Erythroblast (primary cell): ENCODE data around the gene WRAP73.

Source experiments
- DNase-seq, 2 experiments: peaks; one replicate each; lab custom pipeline; 2025; lab: John Stamatoyannopoulos, UW
- GATA1 ChIP-seq: IDR thresholded peaks from 2 replicates; pipeline ENCODE4 v1.6.1; 2011; ENCODE audit warnings: low read depth, mild to moderate bottlenecking, control low read depth, low read length, moderate library complexity
- POLR2A ChIP-seq: IDR thresholded peaks from 2 replicates; pipeline ENCODE4 v1.6.1; 2011; ENCODE audit warnings: mild to moderate bottlenecking, low read length

Gene WRAP73

GRCh38 chr1:3606779-3607702 is 42.9 kb downstream of the WRAP73 start:
- no peak for DNase-seq
- TF ChIP-seq GATA1 (no peak), POLR2A (no peak)

GRCh38 chr1:3604997-3605823 is 44.7 kb downstream of the WRAP73 start:
- TF ChIP-seq POLR2A, result no peak
- TF ChIP-seq GATA1, result no peak

GRCh38 chr1:3604468-3604974 is 45.4 kb downstream of the WRAP73 start:
- no peak for TF ChIP-seq GATA1
- TF ChIP-seq POLR2A, result no peak
- DNase-seq, result no peak

More at GRCh38 chr1:3604997-3605823, 44.7 kb downstream of the WRAP73 start:
- no peak for DNase-seq

GRCh38 chr1:3603571-3604467 is 46.1 kb downstream of the WRAP73 start:
- no peak for DNase-seq
- no peak for TF ChIP-seq GATA1

GRCh38 chr1:3603156-3603555 is 46.7 kb downstream of the WRAP73 start:
- DNase-seq, result no peak
- no peak for TF ChIP-seq GATA1
- TF ChIP-seq POLR2A, result no peak

GRCh38 chr1:3602375-3602774 is 47.5 kb downstream of the WRAP73 start:
- DNase-seq, result no peak
- TF ChIP-seq POLR2A, result no peak
- TF ChIP-seq GATA1, result no peak

GRCh38 chr1:3601743-3602142 is 48.2 kb downstream of the WRAP73 start:
- no peak for TF ChIP-seq GATA1
- no peak for TF ChIP-seq POLR2A
- no peak for DNase-seq

- DNase-seq, result no peak
- TF ChIP-seq POLR2A (no peak), GATA1 (no peak)
Measured at GRCh38 chr1:3600354-3600753, 49.5 kb downstream of the WRAP73 start.

GRCh38 chr1:3599816-3600215 is 50.1 kb downstream of the WRAP73 start:
- no peak for DNase-seq
- no peak for TF ChIP-seq POLR2A

- TF ChIP-seq POLR2A (no peak), GATA1 (no peak)
- DNase-seq, result no peak
Measured at GRCh38 chr1:3599286-3599811, 50.6 kb downstream of the WRAP73 start.

GRCh38 chr1:3598522-3599285 is 51.2 kb downstream of the WRAP73 start:
- DNase-seq, result no peak
- no peak for TF ChIP-seq POLR2A
- TF ChIP-seq GATA1, result no peak

GRCh38 chr1:3598051-3598491 is 51.8 kb downstream of the WRAP73 start:
- TF ChIP-seq GATA1 (no peak), POLR2A (no peak)
- DNase-seq, result no peak
